GM12874 (cell line): ENCODE data around the gene KRTAP5-5.

Experiments used
- TF ChIP-seq, protein P1 (sequence below): IDR thresholded peaks from 2 replicates; pipeline ENCODE4 v1.5.1; 2011; ENCODE audit warnings: low read depth, mild to moderate bottlenecking, control low read depth, low read length, moderate library complexity; ENCODE audit not compliant: insufficient read depth

KRTAP5-5 gene

GRCh38 chr11:1618231-1618630, 11.3 kb upstream of the KRTAP5-5 start:
- TF ChIP-seq, protein P1, sequence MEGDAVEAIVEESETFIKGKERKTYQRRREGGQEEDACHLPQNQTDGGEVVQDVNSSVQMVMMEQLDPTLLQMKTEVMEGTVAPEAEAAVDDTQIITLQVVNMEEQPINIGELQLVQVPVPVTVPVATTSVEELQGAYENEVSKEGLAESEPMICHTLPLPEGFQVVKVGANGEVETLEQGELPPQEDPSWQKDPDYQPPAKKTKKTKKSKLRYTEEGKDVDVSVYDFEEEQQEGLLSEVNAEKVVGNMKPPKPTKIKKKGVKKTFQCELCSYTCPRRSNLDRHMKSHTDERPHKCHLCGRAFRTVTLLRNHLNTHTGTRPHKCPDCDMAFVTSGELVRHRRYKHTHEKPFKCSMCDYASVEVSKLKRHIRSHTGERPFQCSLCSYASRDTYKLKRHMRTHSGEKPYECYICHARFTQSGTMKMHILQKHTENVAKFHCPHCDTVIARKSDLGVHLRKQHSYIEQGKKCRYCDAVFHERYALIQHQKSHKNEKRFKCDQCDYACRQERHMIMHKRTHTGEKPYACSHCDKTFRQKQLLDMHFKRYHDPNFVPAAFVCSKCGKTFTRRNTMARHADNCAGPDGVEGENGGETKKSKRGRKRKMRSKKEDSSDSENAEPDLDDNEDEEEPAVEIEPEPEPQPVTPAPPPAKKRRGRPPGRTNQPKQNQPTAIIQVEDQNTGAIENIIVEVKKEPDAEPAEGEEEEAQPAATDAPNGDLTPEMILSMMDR: no peak

DNA sequence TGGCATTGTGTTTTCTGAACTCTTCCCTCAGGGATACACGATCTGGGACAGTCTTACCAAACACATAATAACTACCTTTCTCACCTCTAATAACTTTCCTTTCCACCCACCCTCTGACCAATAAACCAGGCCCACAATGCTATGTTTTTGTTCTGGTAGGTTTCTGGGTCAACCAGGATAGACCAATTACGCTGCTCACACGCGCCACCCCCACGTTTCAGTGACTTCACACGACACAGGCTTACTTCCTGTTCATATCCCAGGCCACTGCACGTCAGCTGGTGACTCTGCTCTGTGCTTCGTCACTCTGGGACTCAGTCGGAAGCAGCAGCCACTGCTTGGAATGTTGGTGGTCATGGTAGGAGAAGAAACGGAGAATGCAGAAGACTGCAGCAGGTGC, 10.1 kb upstream of the KRTAP5-5 start:
- TF ChIP-seq, protein P1: no peak

DNA sequence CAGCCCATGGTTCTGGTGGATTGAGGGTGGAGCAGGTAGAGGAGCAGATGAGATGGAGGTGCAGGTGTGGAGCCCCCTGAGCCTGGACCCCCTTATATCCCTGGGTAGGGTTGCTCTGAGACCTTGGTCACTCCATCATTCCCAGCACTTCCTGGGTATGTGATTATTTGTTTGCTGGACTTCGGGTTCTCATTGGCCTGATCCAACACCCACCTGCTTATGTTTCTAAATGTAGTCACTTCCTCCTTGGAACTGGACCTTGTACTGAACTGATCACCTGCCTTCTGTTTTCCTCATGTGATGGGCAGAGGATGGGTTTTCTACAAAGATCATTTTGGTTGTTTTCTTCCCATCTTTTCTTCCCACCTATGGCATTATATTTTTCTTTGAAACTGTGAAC, 7.5 kb upstream of the KRTAP5-5 start, which contains the start of gene KRTAP5-4:
Gene KRTAP5-4, minus strand, starts transcription at position 53 of the 400 bp plus-strand sequence. Its CDS starts 45 bp downstream, at position 8.
- TF ChIP-seq, protein P1: no peak

GRCh38 chr11:1623716-1624115, 5.9 kb upstream of the KRTAP5-5 start:
- TF ChIP-seq, protein P1: no peak

DNA sequence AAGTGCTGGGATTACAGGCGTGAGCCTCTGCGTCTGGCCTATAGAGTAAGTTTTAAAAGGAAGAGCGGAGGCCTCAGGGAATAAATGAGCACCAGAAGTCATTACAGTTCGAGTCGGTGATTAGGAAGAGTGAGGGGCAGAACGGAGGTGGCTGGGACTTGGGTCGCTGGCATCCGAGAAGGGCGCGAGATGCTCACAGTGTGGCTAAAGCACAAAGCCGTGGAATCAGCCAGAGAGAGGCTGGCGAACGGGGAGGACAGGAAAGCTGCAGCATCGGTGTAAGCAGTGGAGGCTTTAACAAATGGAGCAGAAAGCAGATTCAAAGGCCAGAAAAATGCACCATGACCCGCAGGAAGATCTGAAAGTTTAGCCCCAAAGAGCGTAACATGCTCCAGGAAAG, 5.0 kb upstream of the KRTAP5-5 start:
- TF ChIP-seq, protein P1: no peak

- TF ChIP-seq, protein P1: no peak
Measured at GRCh38 chr11:1625541-1625940, 4.0 kb upstream of the KRTAP5-5 start.

- TF ChIP-seq, protein P1: peak; percentile 98
Measured at GRCh38 chr11:1628506-1629325, 859 bp upstream of the KRTAP5-5 start.
